ENCODE results near the gene FABP7. TPM values are rescaled to one million over a fixed set of nuclear protein-coding genes. Genes with fewer than 3 reads are reported as not detected.

Gene FABP7
- total RNA-seq, 2 experiments from 2014 or later: not detected

DNA sequence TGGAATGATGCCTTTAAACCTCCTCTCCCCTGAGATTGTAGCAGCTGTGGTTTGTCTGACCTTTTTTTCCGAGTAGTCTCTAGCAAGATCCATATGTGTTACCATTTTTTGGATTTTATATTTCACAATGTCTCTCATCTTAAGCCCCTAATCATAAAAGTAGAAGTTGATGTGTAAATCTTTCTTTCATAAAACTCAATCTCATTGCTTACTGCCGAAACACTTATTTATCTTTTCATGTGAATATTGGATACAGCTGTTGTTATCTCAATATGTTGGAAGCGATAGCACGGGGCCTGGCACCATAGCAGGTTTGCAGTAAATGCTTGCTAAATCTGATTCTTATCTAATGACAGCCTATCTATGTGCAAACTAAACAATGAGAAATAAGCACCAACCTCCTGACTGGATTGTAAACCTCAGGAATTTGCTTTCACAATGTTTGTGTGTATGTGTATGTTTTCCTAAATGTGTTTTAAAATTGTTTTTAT is 23.7 kb downstream of the FABP7 start:
- H3K4me2 ChIP-seq (ENCODE audit: low read length): no peak overlapping the region
- POLR2A ChIA-PET: interaction anchor here (0.7 kb wide), 1 partner anchor 603 kb away, joined by 3 read pairs; no protein-coding TSS in a partner anchor
- H3K9me2 ChIP-seq (ENCODE audit: insufficient read depth, low read length): no peaks in the 10 kb centered on the region
- no peaks in the 10 kb centered on the region for H3K9me3 ChIP-seq (ENCODE audit: low read length)
- DNase-seq (ENCODE audit: low spot score): no peak
- no peak overlapping the region for H3K4me3 ChIP-seq (ENCODE audit: low read depth, low read length, poor library complexity, severe bottlenecking)
- BruUV-seq (replicated peaks): no TSS peak
- H3K36me3 ChIP-seq (ENCODE audit: insufficient read depth, low read length): no peaks in the 10 kb centered on the region
- H3K4me1 ChIP-seq (ENCODE audit: insufficient read depth, low read length, poor library complexity, severe bottlenecking): no peaks in the 10 kb centered on the region
- H3K27ac ChIP-seq (ENCODE audit: low read depth, low read length, poor library complexity, severe bottlenecking): no peak overlapping the region
- H2AFZ ChIP-seq (ENCODE audit: low read length): no peak overlapping the region
- intact Hi-C loops (cut with micrococcal nuclease; ENCODE audit: unreplicated experiment): no loop called here
- TF ChIP-seq, protein P1, sequence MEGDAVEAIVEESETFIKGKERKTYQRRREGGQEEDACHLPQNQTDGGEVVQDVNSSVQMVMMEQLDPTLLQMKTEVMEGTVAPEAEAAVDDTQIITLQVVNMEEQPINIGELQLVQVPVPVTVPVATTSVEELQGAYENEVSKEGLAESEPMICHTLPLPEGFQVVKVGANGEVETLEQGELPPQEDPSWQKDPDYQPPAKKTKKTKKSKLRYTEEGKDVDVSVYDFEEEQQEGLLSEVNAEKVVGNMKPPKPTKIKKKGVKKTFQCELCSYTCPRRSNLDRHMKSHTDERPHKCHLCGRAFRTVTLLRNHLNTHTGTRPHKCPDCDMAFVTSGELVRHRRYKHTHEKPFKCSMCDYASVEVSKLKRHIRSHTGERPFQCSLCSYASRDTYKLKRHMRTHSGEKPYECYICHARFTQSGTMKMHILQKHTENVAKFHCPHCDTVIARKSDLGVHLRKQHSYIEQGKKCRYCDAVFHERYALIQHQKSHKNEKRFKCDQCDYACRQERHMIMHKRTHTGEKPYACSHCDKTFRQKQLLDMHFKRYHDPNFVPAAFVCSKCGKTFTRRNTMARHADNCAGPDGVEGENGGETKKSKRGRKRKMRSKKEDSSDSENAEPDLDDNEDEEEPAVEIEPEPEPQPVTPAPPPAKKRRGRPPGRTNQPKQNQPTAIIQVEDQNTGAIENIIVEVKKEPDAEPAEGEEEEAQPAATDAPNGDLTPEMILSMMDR (conservative IDR thresholded peaks at IDR 0.05; ENCODE audit: low read length): no peak
- no peak for TF ChIP-seq EZH2phosphoT487 (IDR thresholded peaks at IDR 0.05; ENCODE audit: borderline replicate concordance, low read depth, low read length)
- no peaks in the 10 kb centered on the region for H3K79me2 ChIP-seq (ENCODE audit: insufficient read depth, low read depth, low read length)
- H4K20me1 ChIP-seq (ENCODE audit: insufficient read depth, low read length): no peaks in the 10 kb centered on the region
- CTCF ChIA-PET (ENCODE audit: unreplicated experiment): no interaction called here

DNA sequence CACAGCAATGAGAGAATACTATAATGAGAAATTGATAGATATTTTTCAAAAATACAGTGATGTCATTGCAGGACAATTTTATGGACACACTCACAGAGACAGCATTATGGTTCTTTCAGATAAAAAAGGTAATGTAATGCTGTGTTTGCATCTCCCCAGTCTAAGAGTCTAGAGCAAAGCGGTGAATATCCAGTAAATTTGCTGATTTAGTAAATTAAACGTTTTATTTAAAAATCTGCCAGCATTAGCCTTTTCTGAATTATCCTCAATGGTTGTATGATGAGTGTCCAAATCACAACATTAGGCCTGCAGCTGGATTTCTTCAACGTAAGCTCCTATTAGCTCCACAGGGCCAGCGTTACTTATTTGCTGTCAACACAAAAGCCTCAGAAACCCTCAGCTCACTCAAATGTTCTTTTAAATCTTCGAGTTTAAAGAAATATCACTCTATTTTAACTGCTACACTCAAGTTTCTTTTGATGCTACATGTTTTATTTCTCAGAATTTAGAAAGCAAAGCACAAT is 25.5 kb downstream of the FABP7 start:
- no TSS peak for BruUV-seq (replicated peaks)
- H4K20me1 ChIP-seq (ENCODE audit: insufficient read depth, low read length): no peaks in the 10 kb centered on the region
- no peaks in the 10 kb centered on the region for H3K79me2 ChIP-seq (ENCODE audit: insufficient read depth, low read depth, low read length)
- no peak overlapping the region for H3K27ac ChIP-seq (ENCODE audit: low read depth, low read length, poor library complexity, severe bottlenecking)
- intact Hi-C loops (cut with micrococcal nuclease; ENCODE audit: unreplicated experiment): no loop called here
- H2AFZ ChIP-seq (ENCODE audit: low read length): no peak overlapping the region
- ChIA-PET POLR2A (no interaction called here), CTCF (ENCODE audit: unreplicated experiment) (no interaction called here)
- no peaks in the 10 kb centered on the region for H3K4me1 ChIP-seq (ENCODE audit: insufficient read depth, low read length, poor library complexity, severe bottlenecking)
- no peaks in the 10 kb centered on the region for H3K36me3 ChIP-seq (ENCODE audit: insufficient read depth, low read length)
- no peaks in the 10 kb centered on the region for H3K9me3 ChIP-seq (ENCODE audit: low read length)
- no peak for DNase-seq (ENCODE audit: low spot score)
- H3K4me2 ChIP-seq (ENCODE audit: low read length): no peak overlapping the region
- H3K4me3 ChIP-seq (ENCODE audit: low read depth, low read length, poor library complexity, severe bottlenecking): no peak overlapping the region
- H3K9me2 ChIP-seq (ENCODE audit: insufficient read depth, low read length): no peaks in the 10 kb centered on the region
- TF ChIP-seq, protein P1 (conservative IDR thresholded peaks at IDR 0.05; ENCODE audit: low read length): no peak
- no peak for TF ChIP-seq EZH2phosphoT487 (IDR thresholded peaks at IDR 0.05; ENCODE audit: borderline replicate concordance, low read depth, low read length)

DNA sequence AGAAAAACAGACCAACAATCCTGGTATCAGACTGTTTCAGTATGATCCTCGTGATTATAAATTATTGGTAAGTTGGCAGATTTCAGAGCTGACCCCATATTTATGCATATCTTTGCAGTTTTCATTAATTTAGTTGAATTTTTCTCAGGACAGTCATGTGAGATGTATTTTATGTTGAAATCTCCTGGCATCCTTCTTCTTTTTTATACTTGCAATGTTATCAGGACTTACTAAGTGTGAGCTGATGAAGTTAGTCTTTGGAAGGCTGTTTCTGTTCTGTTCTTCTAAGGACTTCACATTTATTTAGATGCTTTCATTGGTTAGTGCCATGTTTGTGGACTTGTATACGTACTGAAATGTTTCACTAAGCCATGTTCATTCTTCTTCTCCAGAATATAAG is 26.8 kb downstream of the FABP7 start:
- Histone ChIP-seq H3K4me1 (ENCODE audit: insufficient read depth, low read length, poor library complexity, severe bottlenecking) (no peaks in the 10 kb centered on the region), H3K79me2 (ENCODE audit: insufficient read depth, low read depth, low read length) (no peaks in the 10 kb centered on the region), H3K36me3 (ENCODE audit: insufficient read depth, low read length) (no peaks in the 10 kb centered on the region), H3K4me3 (ENCODE audit: low read depth, low read length, poor library complexity, severe bottlenecking) (no peak overlapping the region), H3K9me3 (ENCODE audit: low read length) (no peaks in the 10 kb centered on the region), H3K4me2 (ENCODE audit: low read length) (no peak overlapping the region), H2AFZ (ENCODE audit: low read length) (no peak overlapping the region), H3K9me2 (ENCODE audit: insufficient read depth, low read length) (no peaks in the 10 kb centered on the region), H3K27ac (ENCODE audit: low read depth, low read length, poor library complexity, severe bottlenecking) (no peak overlapping the region), H4K20me1 (ENCODE audit: insufficient read depth, low read length) (no peaks in the 10 kb centered on the region)
- no TSS peak for BruUV-seq (replicated peaks)
- ChIA-PET POLR2A (no interaction called here), CTCF (ENCODE audit: unreplicated experiment) (no interaction called here)
- no peak for DNase-seq (ENCODE audit: low spot score)
- intact Hi-C loops (cut with micrococcal nuclease; ENCODE audit: unreplicated experiment): no loop called here
- no peak for TF ChIP-seq EZH2phosphoT487 (IDR thresholded peaks at IDR 0.05; ENCODE audit: borderline replicate concordance, low read depth, low read length)
- TF ChIP-seq, protein P1 (conservative IDR thresholded peaks at IDR 0.05; ENCODE audit: low read length): no peak

Data from OCI-LY7 (cell line).